HL-60 (cell line): ENCODE results near the gene CCDC92.

ENCODE experiments used
- POLR2AphosphoS5 ChIP-seq: IDR thresholded peaks from 2 replicates; pipeline ENCODE4 v1.6.1; 2012; ENCODE audit warnings: low read depth
- TF ChIP-seq, protein P1 (sequence below): IDR thresholded peaks from one replicate; pipeline ENCODE4 v1.5.1; 2011; ENCODE audit warnings: low read length, control low read depth, inconsistent platforms; ENCODE audit not compliant: insufficient read depth

DNA sequence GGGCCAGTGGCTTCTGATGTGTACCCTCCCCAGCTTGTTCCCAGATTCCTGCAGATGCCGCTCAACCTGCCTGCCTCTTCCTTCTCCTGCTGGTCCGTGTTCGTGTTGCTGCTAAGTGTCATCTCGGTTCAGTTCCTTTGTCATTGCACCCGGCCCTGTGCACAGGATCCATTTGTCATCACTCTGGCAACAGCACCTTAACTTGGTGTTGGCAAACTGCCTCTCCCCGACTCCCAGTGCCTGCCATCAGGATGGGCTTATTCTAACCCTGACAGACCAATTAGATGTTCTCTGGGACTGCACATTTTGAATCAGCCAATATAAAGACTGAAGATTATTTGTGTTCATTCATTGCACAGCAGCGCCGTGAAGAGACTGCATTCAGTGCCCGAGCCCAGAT is 73.3 kb downstream of the CCDC92 start:
- TF ChIP-seq, protein P1, sequence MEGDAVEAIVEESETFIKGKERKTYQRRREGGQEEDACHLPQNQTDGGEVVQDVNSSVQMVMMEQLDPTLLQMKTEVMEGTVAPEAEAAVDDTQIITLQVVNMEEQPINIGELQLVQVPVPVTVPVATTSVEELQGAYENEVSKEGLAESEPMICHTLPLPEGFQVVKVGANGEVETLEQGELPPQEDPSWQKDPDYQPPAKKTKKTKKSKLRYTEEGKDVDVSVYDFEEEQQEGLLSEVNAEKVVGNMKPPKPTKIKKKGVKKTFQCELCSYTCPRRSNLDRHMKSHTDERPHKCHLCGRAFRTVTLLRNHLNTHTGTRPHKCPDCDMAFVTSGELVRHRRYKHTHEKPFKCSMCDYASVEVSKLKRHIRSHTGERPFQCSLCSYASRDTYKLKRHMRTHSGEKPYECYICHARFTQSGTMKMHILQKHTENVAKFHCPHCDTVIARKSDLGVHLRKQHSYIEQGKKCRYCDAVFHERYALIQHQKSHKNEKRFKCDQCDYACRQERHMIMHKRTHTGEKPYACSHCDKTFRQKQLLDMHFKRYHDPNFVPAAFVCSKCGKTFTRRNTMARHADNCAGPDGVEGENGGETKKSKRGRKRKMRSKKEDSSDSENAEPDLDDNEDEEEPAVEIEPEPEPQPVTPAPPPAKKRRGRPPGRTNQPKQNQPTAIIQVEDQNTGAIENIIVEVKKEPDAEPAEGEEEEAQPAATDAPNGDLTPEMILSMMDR: no peak
- no peak for TF ChIP-seq POLR2AphosphoS5
